GM12878 (cell line): ENCODE measurements around the gene BEGAIN. TPM values are rescaled to one million over a fixed set of nuclear protein-coding genes. Genes with fewer than 3 reads are reported as not detected.

ENCODE experiments used
- ATAC-seq: fragments of 200-7000 bp; cut with Tn5 transposase; 3 replicates; pipeline ENCODE4 v1.9.1; 2020; ENCODE audit warnings: mild to moderate bottlenecking, moderate library complexity
- BruUV-seq: library from RNA; stranded (reverse); fragments of 400-500 nt; replicated peaks from 2 replicates; lab custom pipeline; 2021; lab: Mats Ljungman, UMichigan
- CTCF ChIA-PET: fragments of 300-600 bp; sonication (Branson Sonifier 250); formaldehyde crosslinking; extraction: SDS; loops from one replicate; lab custom pipeline; 2021; ENCODE audit warnings: inconsistent platforms; lab: Yijun Ruan, JAX
- POLR2A ChIA-PET: fragments of 350-600 bp; formaldehyde crosslinking; extraction: SDS; loops from one replicate; lab custom pipeline; 2021; ENCODE audit warnings: inconsistent platforms; lab: Charles Lee
- RAD21 ChIA-PET: fragments of 300-600 bp; sonication (Branson Sonifier 250); formaldehyde crosslinking; loops from one replicate; lab custom pipeline; 2023; ENCODE audit warnings: antibody characterized with exemption; ENCODE audit not compliant: unreplicated experiment; lab: Charles Lee
- SMC1A ChIA-PET: fragments of 300-600 bp; sonication (Branson Sonifier 250); formaldehyde crosslinking; loops from one replicate; lab custom pipeline; 2023; ENCODE audit not compliant: unreplicated experiment, uncharacterized antibody; lab: Charles Lee
- DNase-seq: peaks from one replicate; pipeline ENCODE4 v3.0.0-alpha.2; 2011; ENCODE audit warnings: low read depth, low spot score
- FAIRE-seq: peaks from 3 replicates; lab custom pipeline; 2011; peaks lifted over from hg19 to GRCh38; lab: Jason Lieb, UNC
- H2AFZ ChIP-seq: 2 replicates; pipeline ENCODE4 v1.6.0; 2011; ENCODE audit warnings: low read depth, low read length, control low read depth; ENCODE audit not compliant: control insufficient read depth
- H3K27ac ChIP-seq: 2 replicates; pipeline ENCODE4 v1.5.1; 2011; ENCODE audit warnings: control low read depth; ENCODE audit not compliant: control insufficient read depth, insufficient read depth
- H3K27me3 ChIP-seq, 2 experiments: replicated peaks in 1 of 2; 2 replicates each; pipeline versions ENCODE4 v1.6.0 to v1.6.1; 2011; ENCODE audit warnings: low read length in 1 of 2; ENCODE audit not compliant: control insufficient read depth in 2 of 2, insufficient read depth in 2 of 2
- H3K36me3 ChIP-seq, 2 experiments: 2 replicates each; pipeline ENCODE4 v1.5.1; 2011; ENCODE audit warnings: low read length in 1 of 2; ENCODE audit not compliant: control insufficient read depth in 2 of 2, insufficient read depth in 2 of 2
- H3K4me1 ChIP-seq: 2 replicates; pipeline ENCODE4 v1.6.1; 2011; ENCODE audit warnings: mild to moderate bottlenecking, low read length, moderate library complexity, mixed read lengths; ENCODE audit not compliant: control insufficient read depth, insufficient read depth
- H3K4me2 ChIP-seq: 2 replicates; pipeline ENCODE4 v1.6.0; 2011; ENCODE audit warnings: control low read depth; ENCODE audit not compliant: control insufficient read depth, insufficient read depth
- H3K4me3 ChIP-seq: fragments of 200-600 bp; sonication (generic); 2 replicates; pipeline ENCODE4 v1.5.1; 2016
- H3K79me2 ChIP-seq: 2 replicates; pipeline ENCODE4 v1.6.0; 2011; ENCODE audit warnings: low read length; ENCODE audit not compliant: control insufficient read depth, insufficient read depth
- H3K9ac ChIP-seq: 2 replicates; pipeline ENCODE4 v1.8.0; 2011; ENCODE audit warnings: low read length, control low read depth, mixed read lengths; ENCODE audit not compliant: control insufficient read depth, insufficient read depth
- H3K9me3 ChIP-seq: replicated peaks from 3 replicates; pipeline ENCODE4 v1.5.1; 2011; ENCODE audit warnings: mild to moderate bottlenecking, low read length; ENCODE audit not compliant: control insufficient read depth, insufficient read depth
- H4K20me1 ChIP-seq: 2 replicates; pipeline ENCODE4 v1.6.0; 2011; ENCODE audit not compliant: control insufficient read depth, insufficient read depth
- CHD4 ChIP-seq: fragments of 200-600 bp; sonication (generic); IDR thresholded peaks from 2 replicates; pipeline ENCODE4 v1.6.1; 2016; ENCODE audit warnings: mild to moderate bottlenecking
- CTCF ChIP-seq, 3 experiments: IDR thresholded peaks in 2 of 3; conservative IDR thresholded peaks in 1 of 3; 2 replicates each; pipeline ENCODE4 v1.5.1; 2011; ENCODE audit warnings: low read depth in 3 of 3, low read length in 3 of 3, mild to moderate bottlenecking in 3 of 3, control low read depth in 2 of 3, moderate library complexity in 2 of 3, inconsistent platforms in 1 of 3, mixed read lengths in 1 of 3; ENCODE audit not compliant: control insufficient read depth in 2 of 3, insufficient read depth in 1 of 3; ENCODE audit errors: extremely low read depth in 1 of 3
- EZH2 ChIP-seq: IDR thresholded peaks from 2 replicates; pipeline ENCODE4 v1.6.1; 2012; ENCODE audit warnings: low read depth, mild to moderate bottlenecking, control low read depth, inconsistent platforms, low read length, borderline replicate concordance; ENCODE audit not compliant: control insufficient read depth
- IRF5 ChIP-seq: fragments of 450-650 bp; IDR thresholded peaks from 2 replicates; pipeline ENCODE4 v1.6.1; 2017; ENCODE audit warnings: borderline replicate concordance
- JUND ChIP-seq: IDR thresholded peaks from 2 replicates; pipeline ENCODE4 v1.6.1; 2012; ENCODE audit warnings: low read depth, mild to moderate bottlenecking, low read length, improper control_type of control experiment, moderate library complexity
- MYB ChIP-seq: fragments of 150-350 bp; IDR thresholded peaks from 2 replicates; pipeline ENCODE4 v1.6.1; 2014; ENCODE audit warnings: mild to moderate bottlenecking, low read depth, low read length, borderline replicate concordance
- RBBP5 ChIP-seq: fragments of 200-600 bp; sonication (generic); conservative IDR thresholded peaks from 2 replicates; pipeline ENCODE4 v1.6.1; 2016
- SIX5 ChIP-seq: IDR thresholded peaks from 2 replicates; pipeline ENCODE4 v1.6.1; 2011; ENCODE audit warnings: mild to moderate bottlenecking, low read depth, low read length, moderate library complexity; ENCODE audit not compliant: severe bottlenecking
- SMAD1 ChIP-seq: fragments of 450-650 bp; IDR thresholded peaks from 2 replicates; pipeline ENCODE4 v1.6.1; 2018; ENCODE audit warnings: mild to moderate bottlenecking, low read depth; ENCODE audit not compliant: partially characterized antibody
- ZNF207 ChIP-seq: fragments of 450-650 bp; IDR thresholded peaks from 2 replicates; pipeline ENCODE4 v1.6.1; 2014; ENCODE audit warnings: antibody characterized with exemption, mild to moderate bottlenecking, borderline replicate concordance
- WGBS: methylation state at CpG from one replicate; pipeline ENCODE4 v1.1.6; 2016; ENCODE audit warnings: low lambda C conversion rate; ENCODE audit not compliant: insufficient replicate concordance, insufficient coverage; ENCODE audit errors: missing lambda C conversion rate; 5-methylcytosine and 5-hydroxymethylcytosine counted together
- in situ Hi-C: fragments of 300-500 bp; cut with MboI; formaldehyde crosslinking; loops from 9 replicates; pipeline ENCODE4 v1.14.3; 2018; ENCODE audit warnings: mixed read lengths
- intact Hi-C: fragments of 100-400 bp; cut with micrococcal nuclease; formaldehyde crosslinking; loops from one replicate; pipeline ENCODE4 v1.14.2; 2022; ENCODE audit not compliant: unreplicated experiment
- polyA plus RNA-seq, 11 experiments: library from polyadenylated mRNA; depleted of rRNA in 4 of 11; unstranded in 6 of 11; stranded (reverse) in 5 of 11; fragments of >200 nt; fragmentation: Nextera tagmentation in 4 of 11; fragmentation: Illumina TruSeq in 1 of 11; extraction: Ambion mirVana in 4 of 11; extraction: Trizol in 1 of 11; gene quantifications; 1 replicate in 1 of 11; 2 replicates in 10 of 11; pipeline versions ENCODE4 v1.2.1 to v1.2.3, GENCODE V29; 2011 to 2016; ENCODE audit warnings: inconsistent platforms in 2 of 11, missing spikeins in 2 of 11, low read depth in 1 of 11
- total RNA-seq, 4 experiments: library from RNA; depleted of rRNA in 3 of 4; stranded (reverse); fragments of >200 nt in 3 of 4; fragmentation: Illumina TruSeq in 1 of 4; extraction: Trizol in 1 of 4; gene quantifications; 2 replicates each; pipeline versions ENCODE4 v1.2.1 to v1.2.3, GENCODE V29; 2013 to 2021
- TF ChIP-seq, protein P1 (sequence below): fragments of 450-650 bp; IDR thresholded peaks from 2 replicates; pipeline ENCODE4 v1.6.1; 2018; ENCODE audit warnings: borderline replicate concordance, mild to moderate bottlenecking; ENCODE audit not compliant: partially characterized antibody

Gene BEGAIN
- total and polyA plus RNA-seq, 10 of the 15 experiments (the other 5 are each of a cell fraction or from before 2014, with no cell fraction given) = 0.01 to 0.31 (median 0.06) TPM; not detected in 5

GRCh38 chr14:100589071-100589759 lies 2.0 kb upstream of the BEGAIN start:
- DNase-seq = no peak
- Histone ChIP-seq H3K27me3 (peaks cover 2 to 6% of the 10 kb centered on the region in 2 experiments; a peak in 3 of 4 replicates), H3K9me3 (no peaks in the 10 kb centered on the region), H3K4me1 (no peaks in the 10 kb centered on the region), H3K4me3 (no peak overlapping the region), H3K36me3 (no peaks in the 10 kb centered on the region), H3K9ac (no peak overlapping the region), H3K27ac (no peak overlapping the region), H3K79me2 (no peaks in the 10 kb centered on the region), H3K4me2 (no peak overlapping the region), H4K20me1 (no peaks in the 10 kb centered on the region), H2AFZ (no peak overlapping the region)
- in situ Hi-C loops (no loop called here), intact Hi-C loops (no loop called here)
- POLR2A ChIA-PET = no interaction called here
- no peak for TF ChIP-seq SIX5
- no peak for TF ChIP-seq JUND
- TF ChIP-seq, protein P1, sequence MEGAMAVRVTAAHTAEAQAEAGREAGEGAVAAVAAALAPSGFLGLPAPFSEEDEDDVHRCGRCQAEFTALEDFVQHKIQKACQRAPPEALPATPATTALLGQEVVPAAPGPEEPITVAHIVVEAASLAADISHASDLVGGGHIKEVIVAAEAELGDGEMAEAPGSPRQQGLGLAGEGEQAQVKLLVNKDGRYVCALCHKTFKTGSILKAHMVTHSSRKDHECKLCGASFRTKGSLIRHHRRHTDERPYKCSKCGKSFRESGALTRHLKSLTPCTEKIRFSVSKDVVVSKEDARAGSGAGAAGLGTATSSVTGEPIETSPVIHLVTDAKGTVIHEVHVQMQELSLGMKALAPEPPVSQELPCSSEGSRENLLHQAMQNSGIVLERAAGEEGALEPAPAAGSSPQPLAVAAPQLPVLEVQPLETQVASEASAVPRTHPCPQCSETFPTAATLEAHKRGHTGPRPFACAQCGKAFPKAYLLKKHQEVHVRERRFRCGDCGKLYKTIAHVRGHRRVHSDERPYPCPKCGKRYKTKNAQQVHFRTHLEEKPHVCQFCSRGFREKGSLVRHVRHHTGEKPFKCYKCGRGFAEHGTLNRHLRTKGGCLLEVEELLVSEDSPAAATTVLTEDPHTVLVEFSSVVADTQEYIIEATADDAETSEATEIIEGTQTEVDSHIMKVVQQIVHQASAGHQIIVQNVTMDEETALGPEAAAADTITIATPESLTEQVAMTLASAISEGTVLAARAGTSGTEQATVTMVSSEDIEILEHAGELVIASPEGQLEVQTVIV = no peak
- no peak for TF ChIP-seq RBBP5
- TF ChIP-seq IRF5 = no peak
- no peak for TF ChIP-seq CHD4
- no peak for TF ChIP-seq ZNF207
- TF ChIP-seq CTCF (IDR thresholded peaks at IDR 0.05 in 2 of 3, conservative IDR thresholded peaks at IDR 0.05 in 1 of 3; ENCODE audit: control insufficient read depth in 2 of 3, extremely low read depth in 1 of 3, insufficient read depth in 1 of 3, low read depth in 3 of 3, low read length in 3 of 3) = no peak
- TF ChIP-seq EZH2 = no peak
- no peak for TF ChIP-seq MYB
- TF ChIP-seq SMAD1 = no peak
- no TSS peak for BruUV-seq
- ATAC-seq = no peak
- SMC1A ChIA-PET = no interaction called here
- CTCF ChIA-PET = no interaction called here
- 20% methylated on average over 10 of the region's 13 CpGs for WGBS
- FAIRE-seq = no peak
- RAD21 ChIA-PET = no interaction called here
